ENCODE data around the gene MRPL4. TPM values are rescaled to one million over a fixed set of nuclear protein-coding genes. Genes with fewer than 3 reads are reported as not detected.
A peak's percentile ranks its signal among the peaks of the same experiment; 100 is the strongest.

The MRPL4 gene
- total RNA-seq, 2 donors from 2014 or later, result 28.4 to 29.9 TPM

- H3K9me3 ChIP-seq, result no peaks in the 10 kb centered on the region
- peaks cover 0 to 32% of the 10 kb centered on the region in 2 donors for H3K4me1 ChIP-seq (ENCODE audit: control insufficient read depth in 1 of 2, low read depth in 2 of 2)
- no peak for DNase-seq (ENCODE audit: low spot score)
- no peak for ATAC-seq (ENCODE audit: insufficient number of reproducible peaks, low FRiP score, low read depth)
- TF ChIP-seq, protein P1, sequence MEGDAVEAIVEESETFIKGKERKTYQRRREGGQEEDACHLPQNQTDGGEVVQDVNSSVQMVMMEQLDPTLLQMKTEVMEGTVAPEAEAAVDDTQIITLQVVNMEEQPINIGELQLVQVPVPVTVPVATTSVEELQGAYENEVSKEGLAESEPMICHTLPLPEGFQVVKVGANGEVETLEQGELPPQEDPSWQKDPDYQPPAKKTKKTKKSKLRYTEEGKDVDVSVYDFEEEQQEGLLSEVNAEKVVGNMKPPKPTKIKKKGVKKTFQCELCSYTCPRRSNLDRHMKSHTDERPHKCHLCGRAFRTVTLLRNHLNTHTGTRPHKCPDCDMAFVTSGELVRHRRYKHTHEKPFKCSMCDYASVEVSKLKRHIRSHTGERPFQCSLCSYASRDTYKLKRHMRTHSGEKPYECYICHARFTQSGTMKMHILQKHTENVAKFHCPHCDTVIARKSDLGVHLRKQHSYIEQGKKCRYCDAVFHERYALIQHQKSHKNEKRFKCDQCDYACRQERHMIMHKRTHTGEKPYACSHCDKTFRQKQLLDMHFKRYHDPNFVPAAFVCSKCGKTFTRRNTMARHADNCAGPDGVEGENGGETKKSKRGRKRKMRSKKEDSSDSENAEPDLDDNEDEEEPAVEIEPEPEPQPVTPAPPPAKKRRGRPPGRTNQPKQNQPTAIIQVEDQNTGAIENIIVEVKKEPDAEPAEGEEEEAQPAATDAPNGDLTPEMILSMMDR (IDR thresholded peaks at IDR 0.05), result no peak
- no peaks in the 10 kb centered on the region for H3K27me3 ChIP-seq (replicated peaks; ENCODE audit: insufficient read depth)
- H3K4me3 ChIP-seq, result no peak overlapping the region
- H3K36me3 ChIP-seq, result peaks cover 11% of the 10 kb centered on the region
- H3K27ac ChIP-seq, result no peak overlapping the region
Measured at GRCh38 chr19:10226021-10226375, 26.0 kb upstream of the MRPL4 start.

DNA sequence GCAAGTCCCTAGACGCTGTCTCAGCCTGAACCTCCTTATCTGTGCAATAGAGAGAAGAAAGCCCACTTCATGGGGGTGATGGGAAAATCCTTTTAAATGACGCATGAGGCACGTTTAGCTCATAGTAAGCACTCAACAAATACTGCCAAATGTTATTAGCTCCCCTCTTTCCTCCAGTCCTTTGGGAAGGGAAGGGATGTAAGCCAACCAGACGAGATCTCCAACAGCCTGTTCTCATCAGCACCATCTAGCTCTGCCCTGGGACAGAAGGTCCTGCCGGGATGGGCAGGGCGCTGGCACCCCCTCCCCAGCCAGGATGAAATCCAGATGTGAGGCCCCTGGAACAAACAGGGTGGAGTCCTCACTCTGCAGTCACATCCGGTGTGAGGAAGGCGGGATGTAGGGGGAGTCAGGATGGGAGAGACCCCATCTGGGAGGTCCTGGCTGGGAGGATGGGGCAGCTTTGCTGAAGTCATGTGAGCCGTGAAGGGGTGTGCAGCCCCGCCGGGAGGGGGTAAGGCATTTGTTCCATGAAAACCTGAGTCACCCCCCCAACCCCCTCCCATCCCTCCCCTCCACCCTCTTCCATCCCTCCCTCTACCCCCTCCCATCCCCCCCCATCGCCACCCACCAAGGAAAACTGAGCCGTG, 25.5 kb upstream of the MRPL4 start:
- Histone ChIP-seq H3K4me3 (no peak overlapping the region), H3K9me3 (no peaks in the 10 kb centered on the region), H3K36me3 (peaks cover 11% of the 10 kb centered on the region), H3K4me1 (ENCODE audit: control insufficient read depth in 1 of 2, low read depth in 2 of 2) (peaks cover 0 to 32% of the 10 kb centered on the region in 2 donors), H3K27ac (no peak overlapping the region), H3K27me3 (replicated peaks; ENCODE audit: insufficient read depth) (no peaks in the 10 kb centered on the region)
- DNase-seq (ENCODE audit: low spot score) (no peak), ATAC-seq (ENCODE audit: insufficient number of reproducible peaks, low FRiP score, low read depth) (no peak)
- TF ChIP-seq, protein P1 (IDR thresholded peaks at IDR 0.05), result no peak

DNA sequence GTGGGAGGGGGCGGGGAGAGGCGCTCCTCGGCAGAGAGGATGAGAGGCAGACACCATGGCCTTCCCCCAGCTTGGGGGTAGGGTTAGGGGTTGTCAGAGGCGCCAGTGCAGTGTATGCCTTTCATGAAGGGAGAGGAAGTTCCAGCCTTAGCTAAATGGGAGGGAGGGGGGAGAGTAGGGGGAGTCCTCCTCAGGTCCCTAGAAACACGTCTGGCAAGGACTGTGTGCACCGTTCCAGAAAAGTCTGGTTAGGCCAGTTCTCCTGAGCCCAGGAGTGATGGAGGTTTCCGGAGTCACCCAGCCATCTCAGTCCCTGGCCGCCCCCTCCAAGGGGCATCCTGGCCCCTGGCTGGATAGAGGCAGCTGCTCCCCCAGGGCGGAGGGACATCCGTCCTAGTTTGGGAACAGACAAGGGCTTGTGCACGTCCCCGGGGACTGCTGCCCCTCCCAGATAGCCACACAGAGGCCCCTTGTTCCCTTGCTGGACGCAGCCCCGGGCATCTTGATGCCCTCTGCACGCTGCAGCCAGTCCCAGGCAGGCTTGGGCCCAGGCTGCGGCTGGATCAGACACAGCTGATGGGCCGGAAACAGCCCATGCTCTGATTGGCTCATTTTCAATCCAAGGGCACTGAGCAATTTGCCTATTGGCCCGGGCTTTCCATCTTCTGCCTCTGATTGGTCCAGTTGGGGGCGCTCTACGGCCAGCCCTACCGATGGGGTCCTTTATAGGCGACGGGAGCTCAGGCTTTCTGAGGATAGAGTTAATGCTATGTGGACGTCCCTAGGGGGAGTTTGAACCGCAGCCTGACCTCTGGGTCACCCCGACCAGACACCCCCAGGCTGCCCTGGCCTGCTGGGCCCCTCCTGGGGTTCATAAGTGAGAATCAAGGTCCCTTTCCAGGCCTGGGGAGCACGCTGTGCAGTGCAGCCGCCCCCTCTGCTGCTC, 24.7 kb upstream of the MRPL4 start:
- H3K4me3 ChIP-seq, result no peak overlapping the region

GRCh38 chr19:10228393-10228792, 23.6 kb upstream of the MRPL4 start:
- TF ChIP-seq, protein P1 (IDR thresholded peaks at IDR 0.05), result no peak
- H3K36me3 ChIP-seq, result peaks cover 11% of the 10 kb centered on the region
- H3K27me3 ChIP-seq (replicated peaks; ENCODE audit: insufficient read depth), result no peaks in the 10 kb centered on the region
- no peaks in the 10 kb centered on the region for H3K9me3 ChIP-seq
- no peak overlapping the region for H3K4me3 ChIP-seq
- no peak overlapping the region for H3K27ac ChIP-seq
- ATAC-seq (ENCODE audit: insufficient number of reproducible peaks, low FRiP score, low read depth) (no peak), DNase-seq (ENCODE audit: low spot score) (no peak)
- H3K4me1 ChIP-seq (ENCODE audit: control insufficient read depth in 1 of 2, low read depth in 2 of 2), result peaks cover 0 to 32% of the 10 kb centered on the region in 2 donors

More for the DNA sequence above, 24.7 kb upstream of the MRPL4 start:
- peaks cover 0 to 32% of the 10 kb centered on the region in 2 donors for H3K4me1 ChIP-seq (ENCODE audit: control insufficient read depth in 1 of 2, low read depth in 2 of 2)
- peaks cover 11% of the 10 kb centered on the region for H3K36me3 ChIP-seq
- DNase-seq (ENCODE audit: low spot score) (no peak), ATAC-seq (ENCODE audit: insufficient number of reproducible peaks, low FRiP score, low read depth) (no peak)
- H3K9me3 ChIP-seq, result no peaks in the 10 kb centered on the region
- no peaks in the 10 kb centered on the region for H3K27me3 ChIP-seq (replicated peaks; ENCODE audit: insufficient read depth)
- H3K27ac ChIP-seq, result peak overlapping the region in 1 of 2 donors; percentile 14
- TF ChIP-seq, protein P1 (IDR thresholded peaks at IDR 0.05), result no peak

DNA sequence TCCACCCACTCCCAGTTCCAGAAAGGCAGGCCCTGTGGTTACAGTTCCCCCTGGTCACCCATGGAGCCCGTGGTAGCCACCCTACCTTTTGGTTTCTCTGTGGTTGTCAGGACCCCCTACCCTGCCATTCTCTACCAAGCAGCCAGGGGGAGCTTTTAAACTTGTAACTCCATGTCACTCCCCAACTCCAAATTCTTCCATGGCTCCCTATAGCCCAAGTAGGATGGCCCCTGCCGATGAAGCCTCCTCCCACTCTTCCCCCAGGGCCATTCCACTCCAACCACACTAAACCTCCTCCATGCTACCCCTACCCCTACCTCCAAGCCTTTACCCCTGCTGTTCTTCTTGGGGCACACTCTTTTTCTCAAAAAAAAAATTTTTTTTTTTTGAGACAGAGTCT, 23.1 kb upstream of the MRPL4 start:
- TF ChIP-seq, protein P1 (IDR thresholded peaks at IDR 0.05), result peak; percentile 18
- ATAC-seq (ENCODE audit: insufficient number of reproducible peaks, low FRiP score, low read depth) (no peak), DNase-seq (ENCODE audit: low spot score) (no peak)
- Histone ChIP-seq H3K27ac (no peak overlapping the region), H3K36me3 (peaks cover 7% of the 10 kb centered on the region), H3K9me3 (no peaks in the 10 kb centered on the region), H3K4me3 (no peak overlapping the region), H3K27me3 (replicated peaks; ENCODE audit: insufficient read depth) (no peaks in the 10 kb centered on the region), H3K4me1 (ENCODE audit: control insufficient read depth in 1 of 2, low read depth in 2 of 2) (peaks cover 0 to 32% of the 10 kb centered on the region in 2 donors)
